HCT116 (cell line): ENCODE results near the gene ROBO1. TPM values are rescaled to one million over a fixed set of nuclear protein-coding genes. Genes with fewer than 3 reads are reported as not detected.

Source experiments
- ATAC-seq: fragments of 200-7000 bp; cut with Tn5 transposase; 2 replicates; pipeline ENCODE4 v1.9.1; 2020; ENCODE audit warnings: mild to moderate bottlenecking, moderate library complexity
- BruUV-seq: library from RNA; stranded (reverse); fragments of 400-500 nt; replicated peaks from 2 replicates; lab custom pipeline; 2021; lab: Mats Ljungman, UMichigan
- CTCF ChIA-PET: fragments of 300-600 bp; sonication (Branson Sonifier 250); formaldehyde crosslinking; loops from one replicate; lab custom pipeline; 2021; ENCODE audit warnings: antibody characterized with exemption; lab: Charles Lee
- POLR2A ChIA-PET: fragments of 300-600, 350-600 bp; sonication (Branson Sonifier 250); formaldehyde crosslinking; loops from one replicate; lab custom pipeline; 2021; ENCODE audit warnings: antibody characterized with exemption; lab: Charles Lee
- RAD21 ChIA-PET, 2 experiments: fragments of 300-600 bp; sonication (Branson Sonifier 250); formaldehyde crosslinking; loops; one replicate each; lab custom pipeline; 2023; ENCODE audit warnings: low total read pairs in 2 of 2; ENCODE audit not compliant: uncharacterized antibody in 2 of 2, unreplicated experiment in 2 of 2, low non-redundant PET in 1 of 2; lab: Charles Lee
- DNase-seq: peaks from one replicate; pipeline ENCODE4 v3.0.0-alpha.2; 2010; ENCODE audit warnings: low read depth, low spot score
- H2AFZ ChIP-seq: fragments of 200-600 bp; shearing (Covaris generic), sonication (generic); 2 replicates; pipeline ENCODE4 v1.6.1; 2017; ENCODE audit warnings: low read depth, mixed run types, mixed read lengths, antibody characterized with exemption, low read length; ENCODE audit not compliant: poor library complexity, severe bottlenecking
- H3K27ac ChIP-seq: 2 replicates; pipeline ENCODE4 v1.5.1; 2012; ENCODE audit warnings: low read depth, low read length
- H3K27me3 ChIP-seq: fragments of 200-600 bp; sonication (generic); 2 replicates; pipeline ENCODE4 v1.6.1; 2016; ENCODE audit warnings: mixed run types, low read length, mixed read lengths; ENCODE audit not compliant: insufficient read depth
- H3K36me3 ChIP-seq, 2 experiments: fragments of 200-500 bp in 1 of 2; fragments of 200-600 bp in 1 of 2; sonication (Bioruptor generic) in 1 of 2; sonication (generic) in 1 of 2; 2 replicates each; pipeline versions ENCODE4 v1.5.1 to v1.6.1; 2014 to 2016; ENCODE audit warnings: low read length in 2 of 2, inconsistent platforms in 1 of 2, mixed read lengths in 1 of 2, mixed run types in 1 of 2; ENCODE audit not compliant: insufficient read depth in 2 of 2, control insufficient read depth in 1 of 2
- H3K4me1 ChIP-seq, 2 experiments: fragments of 200-600 bp in 1 of 2; sonication (generic) in 1 of 2; 2 replicates each; pipeline versions ENCODE4 v1.5.1 to v1.6.1; 2012 to 2017; ENCODE audit warnings: low read length in 2 of 2, inconsistent platforms in 1 of 2, mild to moderate bottlenecking in 1 of 2, mixed read lengths in 1 of 2, mixed run types in 1 of 2, moderate library complexity in 1 of 2; ENCODE audit not compliant: insufficient read depth in 2 of 2, control insufficient read depth in 1 of 2
- H3K4me2 ChIP-seq: fragments of 200-600 bp; sonication (generic); 2 replicates; pipeline ENCODE4 v1.6.1; 2017; ENCODE audit warnings: mixed run types, low read length, mixed read lengths
- H3K4me3 ChIP-seq, 2 experiments: fragments of 200-600 bp in 1 of 2; sonication (generic) in 1 of 2; replicated peaks in 1 of 2; 2 replicates each; pipeline ENCODE4 v1.5.1; 2011 to 2016; ENCODE audit warnings: low read length in 2 of 2, control low read depth in 1 of 2, low read depth in 1 of 2, mild to moderate bottlenecking in 1 of 2, mixed read lengths in 1 of 2, mixed run types in 1 of 2
- H3K79me2 ChIP-seq: fragments of 200-600 bp; sonication (generic); 2 replicates; pipeline ENCODE4 v1.6.1; 2017; ENCODE audit warnings: mild to moderate bottlenecking, mixed run types, low read length, moderate library complexity, mixed read lengths; ENCODE audit not compliant: insufficient read depth
- H3K9ac ChIP-seq: fragments of 200-600 bp; sonication (generic); 2 replicates; pipeline ENCODE4 v1.6.1; 2016; ENCODE audit warnings: low read length, mixed read lengths
- H3K9me2 ChIP-seq: fragments of 200-600 bp; sonication (generic), shearing (Covaris generic); 2 replicates; pipeline ENCODE4 v1.6.1; 2017; ENCODE audit warnings: mixed run types, mild to moderate bottlenecking, moderate library complexity; ENCODE audit not compliant: insufficient read depth
- H3K9me3 ChIP-seq, 2 experiments: fragments of 200-500 bp in 1 of 2; fragments of 200-600 bp in 1 of 2; sonication (Bioruptor generic) in 1 of 2; sonication (generic) in 1 of 2; 2 replicates each; pipeline ENCODE4 v1.6.1; 2014 to 2017; ENCODE audit warnings: low read length in 2 of 2, mixed read lengths in 2 of 2, inconsistent platforms in 1 of 2, low read depth in 1 of 2, mild to moderate bottlenecking in 1 of 2, mixed run types in 1 of 2, moderate library complexity in 1 of 2; ENCODE audit not compliant: control insufficient read depth in 1 of 2, insufficient read depth in 1 of 2
- H4K20me1 ChIP-seq: fragments of 200-600 bp; sonication (generic), shearing (Covaris generic); 2 replicates; pipeline ENCODE4 v1.6.1; 2017; ENCODE audit warnings: mixed run types, mild to moderate bottlenecking, moderate library complexity; ENCODE audit not compliant: insufficient read depth
- ATF3 ChIP-seq: IDR thresholded peaks from 2 replicates; pipeline ENCODE4 v1.6.1; 2012
- CEBPB ChIP-seq: IDR thresholded peaks from 2 replicates; pipeline ENCODE4 v1.6.1; 2012; ENCODE audit warnings: low read depth
- EGR1 ChIP-seq: IDR thresholded peaks from 2 replicates; pipeline ENCODE4 v1.6.1; 2012; ENCODE audit warnings: low read depth
- ELF1 ChIP-seq: IDR thresholded peaks from 2 replicates; pipeline ENCODE4 v1.6.1; 2012; ENCODE audit warnings: low read depth, borderline replicate concordance
- EZH2 ChIP-seq: fragments of 200-600 bp; sonication (generic); IDR thresholded peaks from 2 replicates; pipeline ENCODE4 v1.6.1; 2017; ENCODE audit warnings: antibody characterized with exemption, mixed run types
- FOSL1 ChIP-seq: IDR thresholded peaks from 2 replicates; pipeline ENCODE4 v1.6.1; 2012; ENCODE audit warnings: low read depth
- POLR2A ChIP-seq: IDR thresholded peaks from 2 replicates; pipeline ENCODE4 v1.7.0; 2011; ENCODE audit warnings: borderline replicate concordance; ENCODE audit not compliant: insufficient read depth, insufficient read length; ENCODE audit errors: extremely low read depth
- RAD21 ChIP-seq: IDR thresholded peaks from 2 replicates; pipeline ENCODE4 v1.6.1; 2012; ENCODE audit warnings: low read depth, mild to moderate bottlenecking
- SP1 ChIP-seq: IDR thresholded peaks from 2 replicates; pipeline ENCODE4 v1.6.1; 2012; ENCODE audit warnings: low read depth
- SRF ChIP-seq: IDR thresholded peaks from 2 replicates; pipeline ENCODE4 v1.6.1; 2012; ENCODE audit warnings: low read depth
- YY1 ChIP-seq: IDR thresholded peaks from 2 replicates; pipeline ENCODE4 v1.6.1; 2011; ENCODE audit warnings: low read length, low read depth, moderate library complexity, mild to moderate bottlenecking; ENCODE audit not compliant: insufficient replicate concordance; ENCODE audit errors: extremely low read depth
- ZFX ChIP-seq: fragments of 450-650 bp; IDR thresholded peaks from 2 replicates; pipeline ENCODE4 v1.6.1; 2017
- intact Hi-C: fragments of 100-400 bp; cut with micrococcal nuclease; formaldehyde crosslinking; loops from 2 replicates; pipeline ENCODE4 v1.10.0; 2022
- total RNA-seq: library from RNA; stranded (reverse); gene quantifications from one replicate; pipeline ENCODE4 v1.2.1, GENCODE V29; 2021; ENCODE audit not compliant: unreplicated experiment

The ROBO1 gene
- total RNA-seq, 1 experiment from 2014 or later, result 0.27 TPM

GRCh38 chr3:79268422-79268821 is 499.4 kb downstream of the ROBO1 start:
- CTCF ChIA-PET, result no interaction called here
- ATAC-seq, result no peak
- Histone ChIP-seq H3K4me1 (no peaks in the 10 kb centered on the region), H3K27me3 (no peaks in the 10 kb centered on the region), H3K9ac (no peak overlapping the region), H3K27ac (no peak overlapping the region), H3K36me3 (no peaks in the 10 kb centered on the region), H3K4me2 (no peak overlapping the region), H3K9me2 (no peaks in the 10 kb centered on the region), H4K20me1 (no peaks in the 10 kb centered on the region; the same call in 1 of the 2 replicates), H3K79me2 (no peaks in the 10 kb centered on the region), H3K9me3 (peaks cover 3 to 4% of the 10 kb centered on the region in 2 experiments; a peak in 1 of 4 replicates), H2AFZ (no peak overlapping the region), H3K4me3 (no peak overlapping the region)
- no peak for DNase-seq
- POLR2A ChIA-PET, result no interaction called here
- no peak for TF ChIP-seq ZFX
- intact Hi-C loops, result no loop called here
- RAD21 ChIA-PET, result no interaction called here
- no TSS peak for BruUV-seq

GRCh38 chr3:79264892-79265291 is 502.9 kb downstream of the ROBO1 start:
- no TSS peak for BruUV-seq
- Histone ChIP-seq H3K9ac (no peak overlapping the region), H3K27me3 (no peaks in the 10 kb centered on the region), H3K9me3 (0 out of 4 replicates have a peak, but pooled peaks cover 0 to 4% of the 10 kb centered on the region in 2 experiments), H3K27ac (no peak overlapping the region), H3K4me1 (no peaks in the 10 kb centered on the region)
- no peak for ATAC-seq
- ChIA-PET CTCF (no interaction called here), POLR2A (no interaction called here)
- no peak for DNase-seq
- TF ChIP-seq FOSL1 (no peak), SP1 (no peak), POLR2A (no peak), RAD21 (no peak), ATF3 (no peak), EZH2 (no peak), EGR1 (no peak), SRF (no peak), YY1 (no peak), ZFX (no peak), ELF1 (no peak), CEBPB (no peak)
- TF ChIP-seq, all 23 proteins: peak for 0
- intact Hi-C loops, result no loop called here
- RAD21 ChIA-PET, result no interaction called here
- Histone ChIP-seq H3K4me3 (no peak overlapping the region), H3K9me2 (no peaks in the 10 kb centered on the region), H3K79me2 (no peaks in the 10 kb centered on the region), H3K4me2 (no peak overlapping the region), H2AFZ (no peak overlapping the region), H3K36me3 (no peaks in the 10 kb centered on the region), H4K20me1 (no peaks in the 10 kb centered on the region)
